Fibroblast of the aortic adventitia (primary cell): ENCODE results near the gene UBR7. TPM values are rescaled to one million over a fixed set of nuclear protein-coding genes. Genes with fewer than 3 reads are reported as not detected.

ENCODE experiments used
- DNase-seq: peaks from one replicate; pipeline ENCODE4 v3.0.0-alpha.2; 2010; ENCODE audit warnings: low read depth
- H3K4me3 ChIP-seq: 2 replicates; pipeline ENCODE4 v1.5.1; 2011; ENCODE audit warnings: low read depth, mild to moderate bottlenecking, control low read depth, low read length, moderate library complexity
- total RNA-seq: library from RNA; depleted of rRNA; stranded (reverse); fragments of >200 nt; gene quantifications from 2 replicates; pipeline ENCODE4 v1.2.3, GENCODE V29; 2012; ENCODE audit warnings: low replicate concordance
- TF ChIP-seq, protein P1 (sequence below): IDR thresholded peaks from 2 replicates; pipeline ENCODE4 v1.5.1; 2011; ENCODE audit warnings: mild to moderate bottlenecking, low read length, control low read depth, inconsistent platforms; ENCODE audit not compliant: insufficient read depth

Gene UBR7
- total RNA-seq, 1 donor, result 46.9 TPM

DNA sequence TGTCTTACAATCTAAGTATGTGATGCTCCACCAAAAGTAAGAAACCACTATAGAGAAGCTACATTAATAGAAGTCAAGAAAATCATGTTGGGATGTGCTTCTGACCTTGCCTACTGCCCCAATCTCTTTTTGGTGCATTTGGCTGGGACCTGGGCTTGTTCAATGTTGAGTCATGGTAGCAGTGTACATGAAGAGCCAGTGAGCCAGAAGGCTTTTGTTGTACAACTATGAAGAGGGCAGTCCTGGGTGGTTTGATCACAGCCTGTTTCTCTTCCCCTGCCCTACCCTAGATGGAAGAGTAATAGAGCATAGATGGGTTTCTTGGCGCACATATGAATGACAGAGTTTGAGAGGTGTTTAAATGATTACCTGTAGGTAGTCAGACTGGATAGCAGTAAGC is 56.4 kb downstream of the UBR7 start:
- peak; percentile 31 for DNase-seq
- TF ChIP-seq, protein P1, sequence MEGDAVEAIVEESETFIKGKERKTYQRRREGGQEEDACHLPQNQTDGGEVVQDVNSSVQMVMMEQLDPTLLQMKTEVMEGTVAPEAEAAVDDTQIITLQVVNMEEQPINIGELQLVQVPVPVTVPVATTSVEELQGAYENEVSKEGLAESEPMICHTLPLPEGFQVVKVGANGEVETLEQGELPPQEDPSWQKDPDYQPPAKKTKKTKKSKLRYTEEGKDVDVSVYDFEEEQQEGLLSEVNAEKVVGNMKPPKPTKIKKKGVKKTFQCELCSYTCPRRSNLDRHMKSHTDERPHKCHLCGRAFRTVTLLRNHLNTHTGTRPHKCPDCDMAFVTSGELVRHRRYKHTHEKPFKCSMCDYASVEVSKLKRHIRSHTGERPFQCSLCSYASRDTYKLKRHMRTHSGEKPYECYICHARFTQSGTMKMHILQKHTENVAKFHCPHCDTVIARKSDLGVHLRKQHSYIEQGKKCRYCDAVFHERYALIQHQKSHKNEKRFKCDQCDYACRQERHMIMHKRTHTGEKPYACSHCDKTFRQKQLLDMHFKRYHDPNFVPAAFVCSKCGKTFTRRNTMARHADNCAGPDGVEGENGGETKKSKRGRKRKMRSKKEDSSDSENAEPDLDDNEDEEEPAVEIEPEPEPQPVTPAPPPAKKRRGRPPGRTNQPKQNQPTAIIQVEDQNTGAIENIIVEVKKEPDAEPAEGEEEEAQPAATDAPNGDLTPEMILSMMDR, result no peak
- H3K4me3 ChIP-seq, result no peak overlapping the region

DNA sequence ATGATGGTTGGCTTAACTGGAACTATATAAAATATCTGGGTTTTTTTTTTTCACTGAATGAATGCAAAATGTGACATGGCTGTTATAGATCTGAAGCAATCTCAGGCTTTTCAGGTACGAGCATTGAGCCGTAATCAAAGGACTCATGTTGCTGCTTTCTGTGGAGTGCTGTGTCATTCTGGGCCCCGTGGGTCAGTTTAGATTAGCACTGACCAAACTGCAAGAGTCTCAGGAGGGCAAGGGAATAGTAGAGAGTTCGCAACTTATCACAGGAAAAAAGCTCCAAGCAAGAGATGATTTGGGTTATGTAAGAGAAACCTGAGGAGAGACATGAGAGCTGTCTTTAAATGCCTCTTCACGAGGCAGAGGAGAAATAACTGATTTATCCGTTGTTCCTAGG is 59.1 kb downstream of the UBR7 start:
- TF ChIP-seq, protein P1, result no peak
- H3K4me3 ChIP-seq, result no peak overlapping the region
- DNase-seq, result no peak

DNA sequence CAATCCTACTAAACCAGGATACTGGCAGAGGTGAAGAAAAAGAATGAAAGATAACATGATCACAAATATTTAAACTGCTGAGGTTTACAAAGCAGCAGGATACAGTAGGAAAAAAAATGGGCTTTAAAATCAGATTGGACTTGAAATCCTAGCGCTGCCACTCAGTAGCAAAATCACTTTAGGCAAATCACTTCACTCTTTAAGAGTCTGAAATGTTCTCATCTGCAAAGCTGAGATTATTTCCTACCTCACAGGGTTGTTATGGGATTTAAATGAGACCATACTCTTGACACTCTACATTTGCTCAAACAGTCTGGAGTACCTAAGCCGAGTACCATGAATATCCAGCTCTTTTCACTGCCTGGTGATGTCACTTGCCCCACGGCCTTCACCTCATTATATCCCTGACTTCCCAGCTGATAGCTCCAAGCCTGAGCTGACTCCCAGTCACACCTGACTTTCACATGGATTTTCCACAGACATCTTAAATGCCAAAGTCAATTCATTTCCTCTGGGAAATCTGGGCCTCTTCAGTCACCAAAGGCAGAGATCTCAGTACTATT is 60.2 kb downstream of the UBR7 start:
- DNase-seq, result no peak

DNA sequence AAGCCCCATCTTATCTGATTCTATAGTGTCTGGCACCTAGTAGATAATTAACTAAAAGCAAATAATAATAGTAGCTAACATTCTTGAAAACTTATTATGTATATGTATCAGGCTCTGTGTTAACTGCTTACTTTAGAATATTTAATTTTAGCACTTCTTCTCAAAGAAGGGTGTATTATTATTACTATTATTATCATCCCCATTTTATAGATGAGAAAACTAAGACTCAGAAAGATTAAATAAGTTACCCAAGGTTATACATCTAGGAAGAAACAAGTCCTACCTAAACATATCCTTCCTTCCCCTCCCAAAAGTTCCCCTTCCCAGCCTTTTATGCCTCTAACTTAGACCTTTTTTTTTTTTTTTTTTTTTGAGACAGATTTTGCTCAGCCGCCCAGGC is 61.4 kb downstream of the UBR7 start:
- DNase-seq, result no peak
- TF ChIP-seq, protein P1, result no peak
- H3K4me3 ChIP-seq, result no peak overlapping the region

More for the DNA sequence above, 60.2 kb downstream of the UBR7 start:
- H3K4me3 ChIP-seq, result no peak overlapping the region
- TF ChIP-seq, protein P1, result no peak

DNA sequence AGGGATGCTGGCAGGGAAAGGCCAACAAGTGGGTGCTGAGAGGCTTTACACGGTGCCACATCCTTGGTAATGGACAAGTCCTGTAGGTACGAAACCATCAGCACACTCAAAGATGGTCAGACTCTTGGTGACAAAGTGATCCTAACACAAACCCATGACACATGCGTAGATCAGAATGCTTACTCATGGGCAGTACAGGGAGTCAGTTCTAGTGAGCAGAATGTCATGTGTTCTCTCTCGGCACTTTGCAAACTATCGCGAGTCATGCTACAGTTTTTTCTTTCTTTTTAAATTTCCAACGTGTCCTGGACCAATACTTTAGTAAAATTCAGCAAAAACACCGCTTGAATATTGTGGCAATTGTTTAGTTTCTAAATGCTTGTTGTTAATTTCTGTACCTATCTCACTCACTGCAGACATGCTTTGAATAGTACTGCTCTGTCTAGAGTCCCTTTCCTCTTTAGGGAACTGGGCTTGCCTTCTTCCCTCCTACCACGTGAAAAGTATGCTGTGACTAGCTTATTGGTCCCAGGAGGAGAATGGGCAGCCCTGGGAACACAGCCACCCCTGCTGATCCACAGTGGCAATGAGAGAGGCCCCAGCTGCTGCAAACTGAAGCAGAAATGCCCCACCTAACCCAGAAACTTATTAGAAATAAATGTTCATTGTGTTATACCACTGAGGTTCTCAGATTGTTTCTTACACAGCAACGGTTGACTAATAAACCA is 62.4 kb downstream of the UBR7 start:
- peak; percentile 58 for DNase-seq
- H3K4me3 ChIP-seq, result no peak overlapping the region
- TF ChIP-seq, protein P1, result no peak

DNA sequence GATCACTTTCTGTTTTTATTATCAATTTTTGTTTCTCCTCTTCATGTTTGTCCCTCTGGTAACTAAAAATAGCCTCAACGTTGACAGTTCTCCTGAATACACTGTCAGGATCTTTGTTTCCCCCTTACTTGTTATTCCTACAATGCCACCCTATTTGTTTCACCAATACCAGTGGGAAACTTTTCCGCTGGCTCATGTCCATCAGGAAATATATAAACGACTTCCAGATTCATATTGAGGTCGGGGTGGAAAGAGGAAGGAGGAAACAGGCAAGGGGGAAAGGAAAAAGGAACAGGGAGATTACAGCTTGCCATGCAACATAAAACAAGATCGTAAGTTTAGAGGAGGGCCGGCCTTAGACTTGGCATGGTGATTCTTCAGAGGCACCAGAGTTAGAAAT is 64.1 kb downstream of the UBR7 start:
- no peak overlapping the region for H3K4me3 ChIP-seq
- no peak for DNase-seq
- TF ChIP-seq, protein P1, result no peak
